ENCODE measurements around the gene UBE3C.

- TF ChIP-seq CTCF (IDR thresholded peaks at IDR 0.05) (no peak), POLR2A (IDR thresholded peaks at IDR 0.05) (no peak)
Observed at GRCh38 chr7:157244516-157245294, 106.0 kb downstream of the UBE3C start.
